GM21381 (cell line): Measurements from ENCODE around the gene ZDHHC8.
A peak's percentile ranks its signal among the peaks of the same experiment; 100 is the strongest.

ENCODE experiments used
- ATAC-seq: cut with Tn5 transposase; IDR thresholded peaks from one replicate; pipeline ENCODE4 v1.9.1; 2021; ENCODE audit warnings: mild to moderate bottlenecking, moderate library complexity; ENCODE audit not compliant: unreplicated experiment

Gene ZDHHC8

GRCh38 chr22:20131597-20131858 lies at the start of gene ZDHHC8:
TSS of gene ZDHHC8 (plus strand) at chr22:20131804. CDS start at chr22:20131948, 144 bp downstream.
- peak; percentile 53 for ATAC-seq

- no peak for ATAC-seq
These were observed 48.3 kb upstream of the ZDHHC8 start for GRCh38 chr22:20083157-20083890.

GRCh38 chr22:20083891-20084546 lies 47.6 kb upstream of the ZDHHC8 start:
- no peak for ATAC-seq

- ATAC-seq = no peak
These were observed 46.8 kb upstream of the ZDHHC8 start for GRCh38 chr22:20084547-20085413.

- no peak for ATAC-seq
These were observed 46.0 kb upstream of the ZDHHC8 start for GRCh38 chr22:20085651-20086050.

GRCh38 chr22:20086101-20086599 lies 45.5 kb upstream of the ZDHHC8 start:
- ATAC-seq = no peak

GRCh38 chr22:20086763-20087162 lies 44.8 kb upstream of the ZDHHC8 start:
- no peak for ATAC-seq

- ATAC-seq = no peak
These were observed 44.0 kb upstream of the ZDHHC8 start for GRCh38 chr22:20087319-20088262.

GRCh38 chr22:20088263-20088648 lies 43.3 kb upstream of the ZDHHC8 start:
- no peak for ATAC-seq

GRCh38 chr22:20089226-20089976 lies 42.2 kb upstream of the ZDHHC8 start:
- ATAC-seq = no peak

- ATAC-seq = no peak
These were observed 41.5 kb upstream of the ZDHHC8 start for GRCh38 chr22:20089977-20090729.

- no peak for ATAC-seq
These were observed 40.8 kb upstream of the ZDHHC8 start for GRCh38 chr22:20090730-20091240.

- ATAC-seq = no peak
These were observed 39.7 kb upstream of the ZDHHC8 start for GRCh38 chr22:20091690-20092476.

- ATAC-seq = no peak
These were observed 39.1 kb upstream of the ZDHHC8 start for GRCh38 chr22:20092477-20092854.

- ATAC-seq = no peak
These were observed 38.0 kb upstream of the ZDHHC8 start for GRCh38 chr22:20093418-20094196.

GRCh38 chr22:20094197-20094807 lies 37.3 kb upstream of the ZDHHC8 start:
- ATAC-seq = no peak

- no peak for ATAC-seq
These were observed 36.1 kb upstream of the ZDHHC8 start for GRCh38 chr22:20095521-20095920.
